ENCODE results near the gene MAD1L1.

The MAD1L1 gene

GRCh38 chr7:1794888-1795542 lies 437.7 kb downstream of the MAD1L1 start:
- peak; percentile 11 for TF ChIP-seq CTCF (IDR thresholded peaks at IDR 0.05; ENCODE audit: low read depth, low read length, missing control alignments)
- in situ Hi-C loops (cut with HindIII; ENCODE audit: low sequenced_read_pairs) = loop anchor here (5.0 kb wide), 1 partner anchor 63 kb away; no protein-coding TSS in a partner anchor
- H3K4me3 ChIP-seq (ENCODE audit: low read depth, low read length) = no peak overlapping the region
- no peak for DNase-seq (ENCODE audit: low read depth)

- DNase-seq (ENCODE audit: low read depth) = no peak
- no peak for TF ChIP-seq CTCF (IDR thresholded peaks at IDR 0.05; ENCODE audit: low read depth, low read length, missing control alignments)
- in situ Hi-C loops (cut with HindIII; ENCODE audit: low sequenced_read_pairs) = no loop called here
- H3K4me3 ChIP-seq (ENCODE audit: low read depth, low read length) = no peak overlapping the region
Observed at GRCh38 chr7:1787681-1788235, 445.0 kb downstream of the MAD1L1 start.

DNA sequence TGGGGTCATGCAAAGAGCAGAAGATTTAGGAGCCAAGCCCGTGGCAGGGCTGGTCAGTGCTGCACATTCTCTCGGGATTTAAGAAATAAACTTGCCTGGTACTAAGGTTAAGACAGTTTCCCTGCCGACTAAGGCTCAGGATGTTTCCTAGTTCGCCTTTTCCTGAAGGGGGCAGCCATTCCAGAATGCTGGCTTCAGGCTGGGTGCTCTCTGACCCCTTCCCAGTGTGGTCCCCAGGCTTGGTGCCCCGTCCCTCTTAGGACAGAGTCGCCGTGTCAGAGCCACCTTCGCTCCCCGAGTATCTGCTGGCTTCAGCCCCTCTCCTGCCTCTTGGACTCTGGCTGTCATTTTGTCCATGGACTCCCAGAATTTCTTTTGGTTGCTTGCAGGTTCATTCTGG lies 445.5 kb downstream of the MAD1L1 start:
- no peak for TF ChIP-seq CTCF (IDR thresholded peaks at IDR 0.05; ENCODE audit: low read depth, low read length, missing control alignments)
- in situ Hi-C loops (cut with HindIII; ENCODE audit: low sequenced_read_pairs) = no loop called here
- no peak overlapping the region for H3K4me3 ChIP-seq (ENCODE audit: low read depth, low read length)
- DNase-seq (ENCODE audit: low read depth) = no peak

GRCh38 chr7:1785839-1786238 lies 446.9 kb downstream of the MAD1L1 start:
- DNase-seq (ENCODE audit: low read depth) = no peak
- no peak overlapping the region for H3K4me3 ChIP-seq (ENCODE audit: low read depth, low read length)
- in situ Hi-C loops (cut with HindIII; ENCODE audit: low sequenced_read_pairs) = no loop called here
- TF ChIP-seq CTCF (IDR thresholded peaks at IDR 0.05; ENCODE audit: low read depth, low read length, missing control alignments) = no peak

DNA sequence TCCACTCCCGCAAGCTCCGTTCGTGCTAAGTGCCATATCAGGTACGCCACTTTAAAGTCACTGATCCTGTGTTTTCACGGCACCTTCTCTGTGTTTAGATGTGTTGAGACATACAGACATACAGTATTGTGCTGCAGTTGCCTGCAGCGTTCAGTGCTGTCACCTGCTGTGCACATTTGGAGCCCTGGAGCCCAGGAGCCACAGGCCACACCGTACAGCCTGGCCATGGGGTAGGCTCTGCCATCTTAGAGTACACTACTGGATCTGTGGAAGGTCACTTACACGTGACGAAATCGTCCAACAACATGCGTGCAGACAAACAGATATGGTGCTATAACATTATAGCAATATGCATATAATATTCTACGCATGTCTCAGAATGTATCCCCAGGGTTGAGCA lies 451.4 kb downstream of the MAD1L1 start:
- no peak for DNase-seq (ENCODE audit: low read depth)
- in situ Hi-C loops (cut with HindIII; ENCODE audit: low sequenced_read_pairs) = no loop called here

GRCh38 chr7:1779445-1779844 lies 453.3 kb downstream of the MAD1L1 start:
- no peak overlapping the region for H3K4me3 ChIP-seq (ENCODE audit: low read depth, low read length)
- in situ Hi-C loops (cut with HindIII; ENCODE audit: low sequenced_read_pairs) = loop anchor here (10.0 kb wide), 1 partner anchor 155 kb away; no protein-coding TSS in a partner anchor
- TF ChIP-seq CTCF (IDR thresholded peaks at IDR 0.05; ENCODE audit: low read depth, low read length, missing control alignments) = no peak

More for the DNA sequence above, 451.4 kb downstream of the MAD1L1 start:
- TF ChIP-seq CTCF (IDR thresholded peaks at IDR 0.05; ENCODE audit: low read depth, low read length, missing control alignments) = no peak
- no peak overlapping the region for H3K4me3 ChIP-seq (ENCODE audit: low read depth, low read length)

More at GRCh38 chr7:1779445-1779844, 453.3 kb downstream of the MAD1L1 start:
- DNase-seq (ENCODE audit: low read depth) = no peak

All from astrocyte of the cerebellum (primary cell).